Measurements from ENCODE around the gene AUTS2.

- TF ChIP-seq GATA2 (IDR thresholded peaks at IDR 0.05; ENCODE audit: low read depth, low read length) (no peak), GATA3 (IDR thresholded peaks at IDR 0.05; ENCODE audit: low read depth, low read length) (no peak)
Observed at GRCh38 chr7:69837387-69838068, 239.3 kb downstream of the AUTS2 start.
